ENCODE data around the gene CEP63.
"Not testable (repeated sequence)": the region's sequence is repeated elsewhere in the genome, so short reads cannot be mapped to it uniquely, and the experiment has no call there.

The CEP63 gene

DNA sequence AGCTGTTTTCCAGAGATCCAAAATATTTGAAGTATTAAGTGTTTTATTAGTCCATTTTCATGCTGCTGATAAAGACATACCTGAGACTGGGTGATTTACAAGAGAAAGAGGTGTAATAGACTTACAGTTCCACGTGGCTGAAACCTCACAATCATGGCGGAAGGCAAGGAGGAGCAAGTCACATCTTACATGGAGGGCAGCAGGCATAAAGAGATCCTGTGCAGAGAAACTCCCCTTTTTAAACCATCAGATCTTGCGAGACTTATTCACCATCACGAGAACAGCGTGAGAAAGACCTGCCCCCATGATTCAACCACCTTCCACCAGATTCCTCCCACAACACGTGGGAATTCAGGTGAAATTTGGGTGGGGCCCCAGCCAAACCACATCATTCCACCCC, 82.9 kb downstream of the CEP63 start:
- DNase-seq (ENCODE audit: low spot score): no peak
- TF ChIP-seq, protein P1, sequence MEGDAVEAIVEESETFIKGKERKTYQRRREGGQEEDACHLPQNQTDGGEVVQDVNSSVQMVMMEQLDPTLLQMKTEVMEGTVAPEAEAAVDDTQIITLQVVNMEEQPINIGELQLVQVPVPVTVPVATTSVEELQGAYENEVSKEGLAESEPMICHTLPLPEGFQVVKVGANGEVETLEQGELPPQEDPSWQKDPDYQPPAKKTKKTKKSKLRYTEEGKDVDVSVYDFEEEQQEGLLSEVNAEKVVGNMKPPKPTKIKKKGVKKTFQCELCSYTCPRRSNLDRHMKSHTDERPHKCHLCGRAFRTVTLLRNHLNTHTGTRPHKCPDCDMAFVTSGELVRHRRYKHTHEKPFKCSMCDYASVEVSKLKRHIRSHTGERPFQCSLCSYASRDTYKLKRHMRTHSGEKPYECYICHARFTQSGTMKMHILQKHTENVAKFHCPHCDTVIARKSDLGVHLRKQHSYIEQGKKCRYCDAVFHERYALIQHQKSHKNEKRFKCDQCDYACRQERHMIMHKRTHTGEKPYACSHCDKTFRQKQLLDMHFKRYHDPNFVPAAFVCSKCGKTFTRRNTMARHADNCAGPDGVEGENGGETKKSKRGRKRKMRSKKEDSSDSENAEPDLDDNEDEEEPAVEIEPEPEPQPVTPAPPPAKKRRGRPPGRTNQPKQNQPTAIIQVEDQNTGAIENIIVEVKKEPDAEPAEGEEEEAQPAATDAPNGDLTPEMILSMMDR (IDR thresholded peaks at IDR 0.05; ENCODE audit: extremely low read depth, missing control alignments): no peak

DNA sequence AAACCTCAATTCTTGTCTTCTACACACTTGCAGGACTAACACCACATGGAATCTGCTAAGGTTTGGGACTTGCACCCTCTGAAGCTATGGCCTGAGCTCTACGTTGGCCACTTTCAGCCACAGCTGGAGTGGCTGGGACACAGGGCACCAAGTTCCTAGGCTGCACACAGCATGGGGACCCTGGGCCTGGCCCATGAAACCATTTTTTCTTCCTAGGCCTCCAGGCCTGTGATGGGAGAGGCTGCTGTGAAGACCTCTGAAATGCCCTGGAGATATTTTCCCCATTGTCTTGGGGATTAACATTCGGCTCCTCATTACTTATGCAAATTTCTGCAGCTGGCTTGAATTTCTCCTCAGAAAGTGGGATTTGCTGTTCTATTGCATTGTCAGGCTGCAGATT, 84.0 kb downstream of the CEP63 start:
- DNase-seq (ENCODE audit: low spot score): not testable (repeated sequence)

DNA sequence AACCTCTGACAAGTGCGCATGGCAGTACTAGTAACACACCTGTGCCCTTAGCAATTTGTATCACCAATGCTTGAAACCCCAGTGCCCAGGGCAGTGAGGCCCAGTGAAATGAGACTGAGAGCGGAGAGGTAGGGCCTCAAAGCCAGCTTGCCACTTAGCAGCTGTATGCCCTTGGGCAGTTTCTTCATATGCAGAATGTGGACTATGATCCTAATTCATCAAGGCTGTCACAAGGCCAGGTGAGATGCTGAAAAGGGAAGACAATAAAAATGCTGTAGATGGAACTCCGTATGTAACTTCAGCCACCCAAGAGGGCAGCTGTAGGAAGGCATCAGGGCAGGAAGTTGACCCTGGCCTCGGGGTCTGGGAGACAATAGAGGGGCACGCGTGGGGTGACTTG, 90.6 kb downstream of the CEP63 start:
- TF ChIP-seq, protein P1 (IDR thresholded peaks at IDR 0.05; ENCODE audit: extremely low read depth, missing control alignments): no peak
- DNase-seq (ENCODE audit: low spot score): no peak

DNA sequence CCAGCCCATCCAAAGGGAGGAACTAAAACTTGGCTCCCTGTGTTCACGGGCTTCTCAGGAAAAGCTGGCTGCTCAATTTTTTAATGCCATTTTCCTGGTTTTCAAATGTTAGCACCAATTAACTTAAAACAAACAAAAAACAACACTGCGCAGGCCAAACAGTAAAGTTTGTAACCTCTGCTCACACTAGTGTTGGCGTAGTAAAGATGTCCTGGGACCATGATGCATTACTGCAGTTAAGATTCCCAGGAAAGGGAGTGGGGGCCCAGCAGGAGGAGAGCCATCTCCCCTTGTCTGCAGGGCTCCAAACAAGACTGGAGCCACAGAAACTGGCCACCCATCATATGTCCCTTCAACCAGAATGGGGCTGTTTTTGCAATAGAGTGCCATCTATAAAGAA, 91.0 kb downstream of the CEP63 start:
- DNase-seq (ENCODE audit: low spot score): no peak
- TF ChIP-seq, protein P1 (IDR thresholded peaks at IDR 0.05; ENCODE audit: extremely low read depth, missing control alignments): no peak

DNA sequence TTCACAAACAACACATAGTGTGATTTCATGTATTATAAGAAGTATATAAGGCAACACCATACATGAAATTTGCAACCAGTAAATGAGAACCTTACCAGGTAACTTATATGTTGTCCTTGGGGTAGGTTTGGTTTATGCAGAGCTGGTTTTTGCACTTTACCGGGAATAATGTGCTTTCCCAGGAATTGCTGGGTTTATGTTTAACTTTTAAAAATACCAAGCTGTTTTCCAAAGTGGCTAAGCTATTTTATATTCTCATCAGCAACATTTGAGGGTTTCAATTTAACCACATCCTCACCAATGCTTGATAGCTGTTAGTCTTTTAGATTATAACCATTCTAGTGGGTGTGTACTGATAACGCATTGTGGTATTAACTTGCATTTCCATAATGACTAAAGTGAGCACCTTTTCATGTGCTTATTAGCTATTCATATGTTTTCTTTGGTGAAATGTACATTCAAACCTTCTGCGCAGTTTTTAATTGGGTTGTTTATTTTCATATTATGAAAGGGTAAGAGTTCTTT, 93.3 kb downstream of the CEP63 start:
- DNase-seq (ENCODE audit: low spot score): no peak
- TF ChIP-seq, protein P1 (IDR thresholded peaks at IDR 0.05; ENCODE audit: extremely low read depth, missing control alignments): no peak

DNA sequence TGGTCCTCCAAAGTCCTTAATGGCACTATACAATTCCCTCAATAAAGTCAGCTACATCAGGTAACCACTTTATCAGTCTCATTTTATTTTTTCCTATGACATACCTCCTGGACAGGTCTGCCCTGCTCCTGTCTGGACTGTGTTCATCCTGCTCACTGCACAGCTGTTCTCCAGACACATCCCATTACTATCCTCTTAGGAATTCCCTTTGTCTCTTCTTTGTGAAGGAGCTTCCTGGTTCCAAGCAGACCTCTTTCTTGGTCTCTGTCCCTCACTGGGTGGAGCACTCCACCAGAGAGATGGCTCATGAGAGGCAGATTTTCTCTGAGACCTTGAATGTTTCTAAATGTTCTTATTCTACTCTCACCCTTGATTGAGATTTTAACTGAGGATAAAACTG, 104.9 kb downstream of the CEP63 start:
- TF ChIP-seq, protein P1 (IDR thresholded peaks at IDR 0.05; ENCODE audit: extremely low read depth, missing control alignments): no peak
- DNase-seq (ENCODE audit: low spot score): no peak

DNA sequence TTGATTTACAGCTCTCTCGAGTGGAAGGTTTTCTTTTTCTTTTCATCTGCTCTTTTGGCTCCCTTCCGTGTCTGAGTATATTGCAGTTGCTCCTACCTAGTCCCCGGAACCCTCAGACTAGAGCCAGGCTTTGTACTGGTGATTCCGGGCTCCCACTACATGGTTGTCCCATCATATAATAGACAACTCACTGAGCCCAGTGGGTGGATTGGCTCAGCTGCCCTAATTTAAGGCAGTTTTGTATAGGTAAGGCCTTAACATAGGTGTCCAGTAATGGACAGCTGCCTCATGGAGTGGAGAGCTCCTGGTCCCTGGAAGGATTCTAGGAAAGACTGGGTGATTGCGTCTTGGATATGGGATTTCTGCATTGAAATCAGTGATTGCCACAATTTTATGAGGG, 106.9 kb downstream of the CEP63 start:
- TF ChIP-seq, protein P1 (IDR thresholded peaks at IDR 0.05; ENCODE audit: extremely low read depth, missing control alignments): no peak
- DNase-seq (ENCODE audit: low spot score): no peak

DNA sequence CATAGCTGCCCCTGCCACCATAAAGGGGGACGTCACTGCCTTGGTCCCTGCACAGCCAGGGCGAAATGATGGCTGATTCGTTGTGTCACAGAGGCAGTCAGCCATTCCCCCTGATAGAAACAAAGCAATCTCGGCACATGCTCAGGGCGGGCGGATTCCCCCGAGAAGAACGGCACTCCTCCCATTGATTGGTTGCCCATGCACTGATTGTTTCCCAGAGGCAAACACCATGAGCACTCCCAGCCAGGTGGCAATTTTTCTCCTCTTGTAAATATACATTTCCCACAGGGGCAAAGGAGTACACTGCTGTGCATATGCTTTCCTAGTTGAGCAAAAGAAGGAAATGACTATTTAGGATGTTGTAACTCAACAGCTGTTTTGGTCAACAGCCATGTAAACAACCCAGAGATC, 108.5 kb downstream of the CEP63 start:
- TF ChIP-seq, protein P1 (IDR thresholded peaks at IDR 0.05; ENCODE audit: extremely low read depth, missing control alignments): no peak
- no peak for DNase-seq (ENCODE audit: low spot score)

DNA sequence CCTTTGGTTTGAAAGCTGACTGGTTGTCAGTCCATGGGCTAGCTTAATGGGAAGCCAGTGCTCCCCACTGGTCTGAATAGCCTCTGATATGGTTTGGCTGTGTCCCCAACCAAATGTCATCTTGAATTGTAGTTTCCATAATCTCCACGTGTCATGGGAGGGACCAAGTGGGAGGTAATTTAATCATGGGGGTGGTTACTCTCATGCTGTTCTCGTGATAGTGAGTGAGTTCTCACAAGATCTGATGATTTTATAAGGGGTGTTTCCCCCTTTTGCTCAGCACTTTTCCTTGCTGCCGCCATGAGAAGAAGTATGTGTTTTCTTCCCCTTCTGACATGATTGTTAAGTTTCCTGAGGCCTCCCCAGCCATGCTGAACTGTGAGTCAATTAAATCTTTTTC, 109.1 kb downstream of the CEP63 start:
- not testable (repeated sequence) for DNase-seq (ENCODE audit: low spot score)

Measured in GM20000 (cell line).